H1 (cell line): Measurements from ENCODE around the gene C16orf89. TPM values are rescaled to one million over a fixed set of nuclear protein-coding genes. Genes with fewer than 3 reads are reported as not detected.
A peak's percentile ranks its signal among the peaks of the same experiment; 100 is the strongest.

Experiments
- CTCF ChIA-PET: fragments of 300-600 bp; sonication (Branson Sonifier 250); formaldehyde crosslinking; loops from one replicate; lab custom pipeline; 2021; ENCODE audit not compliant: partially characterized antibody; lab: Charles Lee
- POLR2A ChIA-PET: fragments of 300-600 bp; sonication (Branson Sonifier 250); formaldehyde crosslinking; loops from one replicate; lab custom pipeline; 2021; ENCODE audit warnings: inconsistent platforms; ENCODE audit not compliant: partially characterized antibody; lab: Charles Lee
- DNase-seq, 2 experiments: peaks; one replicate each; pipeline versions ENCODE4 v3.0.0 to v3.0.0-alpha.2; 2010 to 2022; ENCODE audit warnings: low spot score in 2 of 2, low read depth in 1 of 2, mixed read lengths in 1 of 2
- FAIRE-seq: peaks from 2 replicates; lab custom pipeline; 2011; peaks lifted over from hg19 to GRCh38; lab: Jason Lieb, UNC
- H2AFZ ChIP-seq: 2 replicates; pipeline ENCODE4 v1.8.1; 2012; ENCODE audit warnings: low read length, inconsistent platforms
- H2AK5ac ChIP-seq: 2 replicates; pipeline ENCODE4 v1.6.1; 2013; ENCODE audit warnings: low read depth, low read length
- H2BK120ac ChIP-seq: replicated peaks from 2 replicates; pipeline ENCODE3; 2013; ENCODE audit warnings: low read depth, low read length, inconsistent platforms
- H2BK12ac ChIP-seq: 2 replicates; pipeline ENCODE4 v1.6.1; 2013; ENCODE audit warnings: low read depth, low read length
- H2BK15ac ChIP-seq: 2 replicates; pipeline ENCODE4 v1.6.1; 2013; ENCODE audit warnings: low read length
- H2BK20ac ChIP-seq: 2 replicates; pipeline ENCODE4 v1.6.1; 2013; ENCODE audit warnings: low read length
- H2BK5ac ChIP-seq: 2 replicates; pipeline ENCODE4 v1.6.1; 2013; ENCODE audit warnings: low read depth, low read length
- H3K14ac ChIP-seq: 2 replicates; pipeline ENCODE4 v1.6.1; 2013; ENCODE audit warnings: inconsistent platforms; ENCODE audit not compliant: insufficient read length
- H3K18ac ChIP-seq: 2 replicates; pipeline ENCODE4 v1.6.1; 2013; ENCODE audit warnings: low read length; ENCODE audit errors: extremely low read depth
- H3K23ac ChIP-seq: 2 replicates; pipeline ENCODE4 v1.6.1; 2013; ENCODE audit warnings: inconsistent platforms; ENCODE audit not compliant: insufficient read length
- H3K23me2 ChIP-seq: 2 replicates; pipeline ENCODE4 v1.6.1; 2013; ENCODE audit warnings: low read depth, low read length
- H3K27ac ChIP-seq: 2 replicates; pipeline ENCODE4 v1.6.1; 2011; ENCODE audit warnings: low read depth, low read length, inconsistent platforms
- H3K27me3 ChIP-seq, 4 experiments: replicated peaks in 1 of 4; 1 replicate in 1 of 4; 2 replicates in 3 of 4; pipeline versions ENCODE4 v1.6.1 to v1.8.1; 2011 to 2013; ENCODE audit warnings: low read length in 3 of 4, mild to moderate bottlenecking in 3 of 4, inconsistent platforms in 2 of 4, mixed read lengths in 2 of 4, moderate library complexity in 1 of 4; ENCODE audit not compliant: control insufficient read depth in 3 of 4, insufficient read depth in 3 of 4; ENCODE audit errors: extremely low read depth in 1 of 4
- H3K36me3 ChIP-seq, 4 experiments: 2 replicates each; pipeline versions ENCODE4 v1.6.1 to v1.8.1; 2011 to 2013; ENCODE audit warnings: mild to moderate bottlenecking in 4 of 4, low read length in 3 of 4, moderate library complexity in 2 of 4, control low read depth in 1 of 4, inconsistent platforms in 1 of 4; ENCODE audit not compliant: insufficient read depth in 4 of 4, control insufficient read depth in 2 of 4
- H3K4ac ChIP-seq: replicated peaks from 2 replicates; pipeline ENCODE3; 2013; ENCODE audit warnings: low read length, low read depth, mixed read lengths, inconsistent platforms; ENCODE audit not compliant: insufficient read length
- H3K4me1 ChIP-seq, 4 experiments: replicated peaks in 1 of 4; 1 replicate in 1 of 4; 2 replicates in 3 of 4; pipeline versions ENCODE4 v1.6.1 to v1.8.1; 2011 to 2013; ENCODE audit warnings: low read length in 3 of 4, inconsistent platforms in 2 of 4, mixed read lengths in 1 of 4; ENCODE audit not compliant: insufficient read depth in 4 of 4, control insufficient read depth in 3 of 4
- H3K4me2 ChIP-seq, 2 experiments: 2 replicates each; pipeline versions ENCODE4 v1.6.1 to v1.8.1; 2011 to 2013; ENCODE audit warnings: low read depth in 2 of 2, low read length in 2 of 2, control low read depth in 1 of 2, inconsistent platforms in 1 of 2, mild to moderate bottlenecking in 1 of 2; ENCODE audit not compliant: insufficient read depth in 1 of 2
- H3K4me3 ChIP-seq, 4 experiments: fragments of 200-600, 300-600 bp in 1 of 4; sonication (generic), shearing (Covaris generic), sonication (Bioruptor Twin) in 1 of 4; 2 replicates each; pipeline versions ENCODE4 v1.5.1 to v1.8.1; 2011 to 2016; ENCODE audit warnings: low read length in 4 of 4, low read depth in 3 of 4, control low read depth in 2 of 4, inconsistent platforms in 2 of 4, mild to moderate bottlenecking in 2 of 4, mixed read lengths in 1 of 4, moderate library complexity in 1 of 4; ENCODE audit not compliant: insufficient read depth in 2 of 4; ENCODE audit errors: extremely low read depth in 1 of 4
- H3K56ac ChIP-seq: replicated peaks from 2 replicates; pipeline ENCODE3; 2013; ENCODE audit warnings: low read depth, mild to moderate bottlenecking, mixed read lengths, low read length, inconsistent platforms; ENCODE audit not compliant: insufficient read length
- H3K79me1 ChIP-seq: 2 replicates; pipeline ENCODE4 v1.6.1; 2013; ENCODE audit warnings: low read depth, low read length, control low read depth
- H3K79me2 ChIP-seq, 2 experiments: 2 replicates each; pipeline versions ENCODE4 v1.6.1 to v1.8.1; 2012 to 2013; ENCODE audit warnings: low read length in 2 of 2, mild to moderate bottlenecking in 2 of 2, inconsistent platforms in 1 of 2; ENCODE audit not compliant: insufficient read depth in 2 of 2, control insufficient read depth in 1 of 2
- H3K9ac ChIP-seq, 4 experiments: replicated peaks in 1 of 4; 1 replicate in 1 of 4; 2 replicates in 3 of 4; pipeline versions ENCODE4 v1.6.1 to v1.8.1; 2011 to 2013; ENCODE audit warnings: low read depth in 3 of 4, low read length in 3 of 4, control low read depth in 2 of 4, mild to moderate bottlenecking in 2 of 4, moderate library complexity in 2 of 4, inconsistent platforms in 1 of 4; ENCODE audit errors: extremely low read depth in 1 of 4
- H3K9me3 ChIP-seq, 2 experiments: 2 replicates each; pipeline versions ENCODE4 v1.6.1 to v1.8.1; 2012 to 2013; ENCODE audit warnings: mild to moderate bottlenecking in 2 of 2, moderate library complexity in 2 of 2, control low read depth in 1 of 2, inconsistent platforms in 1 of 2, low read depth in 1 of 2, low read length in 1 of 2, mixed read lengths in 1 of 2; ENCODE audit not compliant: insufficient read depth in 2 of 2
- H4K20me1 ChIP-seq, 2 experiments: replicated peaks in 1 of 2; 2 replicates each; pipeline versions ENCODE3 to v1.8.1; 2011 to 2013; ENCODE audit warnings: inconsistent platforms in 2 of 2, low read length in 2 of 2, mild to moderate bottlenecking in 1 of 2; ENCODE audit not compliant: insufficient read depth in 2 of 2, control insufficient read depth in 1 of 2
- H4K5ac ChIP-seq: 2 replicates; pipeline ENCODE4 v1.6.1; 2013; ENCODE audit warnings: low read length, low read depth, mixed read lengths, inconsistent platforms; ENCODE audit not compliant: insufficient read length
- H4K8ac ChIP-seq: 2 replicates; pipeline ENCODE4 v1.8.0; 2013; ENCODE audit warnings: mild to moderate bottlenecking, moderate library complexity, low read length, inconsistent platforms; ENCODE audit not compliant: insufficient read depth; ENCODE audit errors: extremely low read depth
- H4K91ac ChIP-seq: replicated peaks from 2 replicates; pipeline ENCODE3; 2013; ENCODE audit warnings: low read length, mixed read lengths, inconsistent platforms; ENCODE audit not compliant: insufficient read length
- CREB1 ChIP-seq: IDR thresholded peaks from 2 replicates; pipeline ENCODE4 v1.6.1; 2012; ENCODE audit warnings: inconsistent platforms
- CTBP2 ChIP-seq: IDR thresholded peaks from 2 replicates; pipeline ENCODE4 v1.7.0; 2011; ENCODE audit warnings: borderline replicate concordance, mild to moderate bottlenecking, moderate library complexity, mixed read lengths, low read length; ENCODE audit not compliant: insufficient read depth, insufficient read length
- MAFK ChIP-seq: IDR thresholded peaks from 2 replicates; pipeline ENCODE4 v1.6.1; 2012; ENCODE audit warnings: low read depth, mild to moderate bottlenecking, improper control_type of control experiment, low read length
- NANOG ChIP-seq: IDR thresholded peaks from 2 replicates; pipeline ENCODE4 v1.6.1; 2011; ENCODE audit warnings: low read length, low read depth, mild to moderate bottlenecking, inconsistent platforms; ENCODE audit not compliant: insufficient read depth, poor library complexity, severe bottlenecking
- RAD21 ChIP-seq, 2 experiments: IDR thresholded peaks in 1 of 2; conservative IDR thresholded peaks in 1 of 2; 2 replicates each; pipeline ENCODE4 v1.6.1; 2011; ENCODE audit warnings: low read depth in 2 of 2, low read length in 2 of 2, improper control_type of control experiment in 1 of 2, inconsistent platforms in 1 of 2, mild to moderate bottlenecking in 1 of 2, moderate library complexity in 1 of 2
- RXRA ChIP-seq: IDR thresholded peaks from 2 replicates; pipeline ENCODE4 v1.6.1; 2011; ENCODE audit warnings: low read depth, mild to moderate bottlenecking, low read length, moderate library complexity; ENCODE audit not compliant: insufficient read depth
- WGBS, 2 experiments: shearing (Covaris generic) in 1 of 2; methylation state at CpG; one replicate each; pipeline versions ENCODE4 v1.1.6 to v1.1.7; 2013 to 2015; ENCODE audit warnings: low lambda C conversion rate in 2 of 2, mixed read lengths in 2 of 2, inconsistent platforms in 1 of 2, low coverage in 1 of 2, missing lambda C conversion rate in 1 of 2; ENCODE audit not compliant: insufficient replicate concordance in 2 of 2, insufficient coverage in 1 of 2, insufficient read length in 1 of 2; ENCODE audit errors: extremely low coverage in 1 of 2, missing lambda C conversion rate in 1 of 2; 5-methylcytosine and 5-hydroxymethylcytosine counted together
- polyA plus RNA-seq, 7 experiments: library from polyadenylated mRNA; depleted of rRNA in 3 of 7; stranded (reverse) in 5 of 7; unstranded in 2 of 7; fragments of >200 nt in 5 of 7; fragments of 200-250 nt in 2 of 7; gene quantifications; 1 replicate in 5 of 7; 2 replicates in 1 of 7; 4 replicates in 1 of 7; pipeline versions ENCODE4 v1.2.1 to v1.2.3, GENCODE V29; 2011 to 2013; ENCODE audit warnings: missing spikeins in 2 of 7, mixed read lengths in 2 of 7
- total RNA-seq: library from RNA; stranded (reverse); fragmentation: NEBNext Ultra II Directional; extraction: Animal tissue kit (Norgen Biotek cat#: 25700); gene quantifications from 2 replicates; pipeline ENCODE4 v1.2.1, GENCODE V29; 2021
- TF ChIP-seq, protein P1 (sequence below), 3 experiments: IDR thresholded peaks; 1 replicate in 2 of 3; 2 replicates in 1 of 3; pipeline versions ENCODE4 v1.5.1 to v1.6.1; 2011; ENCODE audit warnings: low read length in 3 of 3, mild to moderate bottlenecking in 3 of 3, inconsistent platforms in 2 of 3, low read depth in 1 of 3, moderate library complexity in 1 of 3; ENCODE audit not compliant: insufficient read depth in 1 of 3; ENCODE audit errors: control extremely low read depth in 1 of 3

The C16orf89 gene
- total and polyA plus RNA-seq, 2 of the 8 experiments (the other 6 are each of a cell fraction or from before 2014, with no cell fraction given): 6.7 to 9.9 TPM

DNA sequence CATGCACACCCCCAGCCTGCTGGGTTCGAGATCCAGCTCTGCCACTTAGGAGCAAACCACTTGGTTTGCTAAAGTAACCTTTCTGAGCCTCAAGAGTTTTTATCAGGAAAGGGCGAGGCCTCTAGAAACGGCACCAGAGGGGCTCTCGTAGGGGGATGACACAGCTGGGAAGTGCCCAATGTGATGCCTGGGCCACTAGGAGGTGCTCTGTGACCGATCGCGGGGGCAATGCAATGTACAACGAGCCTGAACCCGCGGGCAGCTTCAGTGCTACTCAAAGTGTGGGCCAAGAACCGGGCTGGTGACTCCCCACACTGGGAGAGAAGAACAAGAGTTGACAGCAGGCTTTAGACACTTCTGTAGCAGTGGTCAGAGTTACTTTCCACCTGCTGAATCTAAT is 9.4 kb downstream of the C16orf89 start:
- Histone ChIP-seq H3K9ac (no peak overlapping the region), H4K8ac (no peak overlapping the region; the same call in 1 of the 2 replicates), H3K4me2 (no peak overlapping the region), H3K36me3 (no peaks in the 10 kb centered on the region), H3K4me1 (peaks cover 0 to 21% (median 14%) of the 10 kb centered on the region in 4 experiments; a peak in 6 of 7 replicates), H3K23me2 (no peaks in the 10 kb centered on the region; the same call in 1 of the 2 replicates), H4K20me1 (no peaks in the 10 kb centered on the region), H2AK5ac (no peak overlapping the region), H3K14ac (no peak overlapping the region), H2BK15ac (0 out of 2 replicates have a peak overlapping the region, but pooled peaks have one; percentile 49), H3K18ac (peak overlapping the region; percentile 73; the same call in 1 of the 2 replicates), H3K4ac (no peak overlapping the region), H4K5ac (no peak overlapping the region), H2BK12ac (no peak overlapping the region), H3K27ac (no peak overlapping the region), H2BK20ac (no peak overlapping the region), H2BK120ac (no peak overlapping the region), H3K9me3 (no peaks in the 10 kb centered on the region), H4K91ac (no peak overlapping the region), H3K79me2 (no peaks in the 10 kb centered on the region), H3K56ac (no peak overlapping the region), H2AFZ (no peak overlapping the region), H3K4me3 (no peak overlapping the region), H3K23ac (no peak overlapping the region), H2BK5ac (no peak overlapping the region), H3K27me3 (no peaks in the 10 kb centered on the region), H3K79me1 (no peaks in the 10 kb centered on the region)
- DNase-seq: peak in 1 of 2 experiments; percentile 81
- peak; percentile 58 for FAIRE-seq
- no peak for TF ChIP-seq RXRA
- TF ChIP-seq CTBP2: no peak
- TF ChIP-seq RAD21 (IDR thresholded peaks at IDR 0.05 in 1 of 2, conservative IDR thresholded peaks at IDR 0.05 in 1 of 2; ENCODE audit: low read depth in 2 of 2, low read length in 2 of 2): peak; percentile 87 to 94
- TF ChIP-seq, protein P1, sequence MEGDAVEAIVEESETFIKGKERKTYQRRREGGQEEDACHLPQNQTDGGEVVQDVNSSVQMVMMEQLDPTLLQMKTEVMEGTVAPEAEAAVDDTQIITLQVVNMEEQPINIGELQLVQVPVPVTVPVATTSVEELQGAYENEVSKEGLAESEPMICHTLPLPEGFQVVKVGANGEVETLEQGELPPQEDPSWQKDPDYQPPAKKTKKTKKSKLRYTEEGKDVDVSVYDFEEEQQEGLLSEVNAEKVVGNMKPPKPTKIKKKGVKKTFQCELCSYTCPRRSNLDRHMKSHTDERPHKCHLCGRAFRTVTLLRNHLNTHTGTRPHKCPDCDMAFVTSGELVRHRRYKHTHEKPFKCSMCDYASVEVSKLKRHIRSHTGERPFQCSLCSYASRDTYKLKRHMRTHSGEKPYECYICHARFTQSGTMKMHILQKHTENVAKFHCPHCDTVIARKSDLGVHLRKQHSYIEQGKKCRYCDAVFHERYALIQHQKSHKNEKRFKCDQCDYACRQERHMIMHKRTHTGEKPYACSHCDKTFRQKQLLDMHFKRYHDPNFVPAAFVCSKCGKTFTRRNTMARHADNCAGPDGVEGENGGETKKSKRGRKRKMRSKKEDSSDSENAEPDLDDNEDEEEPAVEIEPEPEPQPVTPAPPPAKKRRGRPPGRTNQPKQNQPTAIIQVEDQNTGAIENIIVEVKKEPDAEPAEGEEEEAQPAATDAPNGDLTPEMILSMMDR (IDR thresholded peaks at IDR 0.05; ENCODE audit: control extremely low read depth in 1 of 3, insufficient read depth in 1 of 3, low read depth in 1 of 3, low read length in 3 of 3): peak; percentile 90 to 94 (median 94)
- peak; percentile 19 for TF ChIP-seq NANOG
- TF ChIP-seq CREB1: 0 out of 2 replicates have a peak, but pooled peaks have one; percentile 21
- no peak for TF ChIP-seq MAFK
- CTCF ChIA-PET: interaction anchor here (0.6 to 28.8 kb wide), 10 partner anchors 10 to 117 kb away, joined by 3 to 625 read pairs (median 7); partner anchors contain the start of genes ALG1 and C16orf89
- WGBS, 2 experiments: 38% methylated on average over 11 of the region's 11 CpGs; no CpG with 5 or more reads in 1 of the 2 experiments
- POLR2A ChIA-PET: interaction anchor here (0.7 to 1.6 kb wide), 5 partner anchors 16 to 423 kb away, joined by 3 to 5 read pairs (median 3); partner anchors contain the start of gene ALG1
